NCI-H226 (cell line): ENCODE results near the gene EFNB1.
"Not testable (repeated sequence)": the region's sequence is repeated elsewhere in the genome, so short reads cannot be mapped to it uniquely, and the experiment has no call there.

Experiments
- DNase-seq: peaks from one replicate; pipeline ENCODE4 v3.0.0-alpha.2; 2015

Gene EFNB1

DNA sequence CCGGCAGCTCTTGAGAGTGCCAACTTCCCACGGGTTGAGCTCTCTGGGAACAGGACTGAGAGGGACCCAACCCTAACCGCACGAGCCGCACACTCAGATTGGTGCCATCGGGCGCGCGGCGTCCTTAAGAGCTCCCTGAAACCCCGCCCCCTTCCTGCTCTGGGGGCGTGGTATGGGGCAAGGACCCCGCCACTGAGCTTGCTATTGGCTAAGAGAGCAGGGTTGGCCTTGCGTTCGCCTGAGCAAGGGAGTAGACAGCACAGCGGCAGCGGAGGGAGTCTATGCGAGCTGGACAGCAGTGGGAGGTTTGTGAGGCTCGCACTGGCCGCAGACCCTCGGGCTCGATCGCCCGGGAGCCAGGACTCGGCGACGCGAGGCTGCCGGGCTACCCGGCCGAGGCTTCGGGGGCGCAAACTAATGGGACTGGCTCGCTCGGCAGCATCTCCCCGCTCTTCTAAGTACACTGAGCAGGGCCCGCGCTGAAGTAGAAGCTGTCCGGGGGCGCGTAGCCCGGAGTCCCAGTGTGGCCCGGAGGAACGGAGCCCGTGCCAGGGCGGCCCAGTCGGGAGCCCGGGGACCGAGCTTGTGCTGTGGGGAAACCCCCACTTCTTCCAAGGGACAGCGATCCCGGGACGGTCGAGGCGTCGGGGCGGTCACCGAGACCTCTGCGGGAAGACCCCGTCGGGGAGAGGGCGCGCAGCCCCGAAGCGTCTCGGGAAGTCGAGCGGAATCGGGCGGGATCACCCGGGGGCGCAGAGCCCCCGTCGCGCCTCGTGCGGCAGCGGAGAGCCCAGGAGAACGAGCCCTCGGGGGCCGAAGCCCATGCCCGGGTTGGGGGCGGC is at the start of gene EFNB1:
Gene EFNB1 (plus strand): TSS at position 282 of the 842 bp plus-strand sequence. CDS start 756 bp downstream, outside the sequence.
- DNase-seq, result peak; percentile 79

DNA sequence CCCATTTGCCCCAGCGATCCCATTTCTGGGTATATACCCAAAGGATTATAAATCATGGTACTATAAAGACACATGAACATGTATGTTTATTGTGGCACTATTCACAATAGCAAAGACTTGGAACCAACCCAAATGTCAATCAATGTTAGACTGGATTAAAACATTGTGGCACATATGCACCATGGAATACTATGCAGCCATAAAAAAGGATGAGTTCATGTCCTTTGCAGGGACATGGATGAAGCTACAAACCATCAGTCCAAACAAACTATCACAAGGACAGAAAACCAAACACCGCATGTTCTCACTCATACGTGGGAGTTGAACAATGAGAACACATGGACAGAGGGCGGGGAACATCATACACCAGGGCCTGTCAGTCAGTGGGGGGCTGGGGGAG is 47.5 kb upstream of the EFNB1 start:
- DNase-seq, result not testable (repeated sequence)

DNA sequence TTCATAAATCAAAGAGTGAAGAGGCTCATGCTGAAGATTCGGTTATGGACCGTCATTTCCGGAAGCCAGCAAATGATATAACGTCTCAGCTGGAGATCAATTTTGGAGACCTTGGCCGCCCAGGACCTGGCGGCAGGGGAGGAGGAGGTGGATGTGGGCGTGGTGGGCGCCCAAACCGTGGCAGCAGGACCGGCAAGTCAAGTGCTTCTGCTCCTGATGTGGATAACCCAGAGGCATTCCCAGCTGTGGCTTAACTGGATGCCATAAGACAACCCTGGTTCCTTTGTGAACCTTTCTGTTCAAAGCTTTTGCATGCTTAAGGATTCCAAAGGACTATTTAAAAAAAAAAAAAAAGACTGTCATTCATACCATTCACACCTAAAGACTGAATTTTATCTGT is 44.0 kb upstream of the EFNB1 start:
- DNase-seq, result no peak

DNA sequence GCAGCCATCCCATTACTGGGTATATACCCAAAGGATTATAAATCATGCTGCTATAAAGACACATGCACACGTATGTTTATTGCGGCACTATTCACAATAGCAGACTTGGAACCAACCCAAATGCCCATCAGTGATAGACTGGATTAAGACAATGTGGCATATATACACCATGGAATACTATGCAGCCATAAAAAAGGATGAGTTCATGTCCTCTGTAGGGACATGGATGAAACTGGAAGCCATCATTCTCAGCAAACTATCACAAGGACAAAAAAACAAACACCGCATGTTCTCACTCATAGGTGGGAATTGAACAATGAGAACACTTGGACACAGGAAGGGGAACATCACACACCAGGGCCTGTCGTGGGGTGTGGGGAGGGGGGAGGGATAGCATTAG is 42.2 kb upstream of the EFNB1 start:
- DNase-seq, result not testable (repeated sequence)

DNA sequence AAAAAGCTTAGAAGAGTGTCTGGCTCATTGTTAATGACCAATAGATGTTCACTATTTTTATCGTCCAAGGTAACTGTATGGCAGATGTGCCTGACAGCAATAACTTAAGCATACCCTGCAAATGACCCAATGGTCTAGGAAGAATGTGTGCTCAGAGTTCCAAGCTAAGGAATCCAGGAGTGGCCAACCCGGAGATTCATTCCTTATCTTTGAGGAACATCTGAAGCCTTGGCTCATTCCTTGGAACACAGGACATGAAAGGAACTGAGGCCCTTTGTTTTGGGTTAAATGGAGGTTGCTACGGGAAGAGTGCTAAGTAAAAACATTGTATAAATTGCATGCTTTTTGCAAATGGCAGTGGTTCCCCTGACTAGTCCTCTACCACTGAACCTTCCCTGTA is 38.9 kb upstream of the EFNB1 start:
- DNase-seq, result no peak

DNA sequence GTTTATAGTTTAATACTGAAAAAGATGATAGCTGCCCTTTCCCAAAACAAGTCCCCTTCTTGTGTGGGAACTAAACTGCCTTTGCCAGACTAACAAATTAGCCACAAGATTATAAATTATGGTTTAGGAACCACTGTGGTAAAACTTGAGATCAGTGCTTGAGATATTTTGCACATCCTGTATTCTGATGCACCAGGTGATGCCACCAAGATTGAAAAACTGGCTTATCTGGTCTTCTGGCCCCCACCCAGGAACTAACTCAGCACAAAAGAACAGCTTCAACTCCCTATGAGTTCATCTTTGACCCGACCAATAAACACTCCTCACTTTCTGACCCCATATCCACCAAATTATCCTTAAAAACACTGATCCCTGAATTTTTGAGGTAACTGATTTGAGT is 36.7 kb upstream of the EFNB1 start:
- DNase-seq, result no peak

DNA sequence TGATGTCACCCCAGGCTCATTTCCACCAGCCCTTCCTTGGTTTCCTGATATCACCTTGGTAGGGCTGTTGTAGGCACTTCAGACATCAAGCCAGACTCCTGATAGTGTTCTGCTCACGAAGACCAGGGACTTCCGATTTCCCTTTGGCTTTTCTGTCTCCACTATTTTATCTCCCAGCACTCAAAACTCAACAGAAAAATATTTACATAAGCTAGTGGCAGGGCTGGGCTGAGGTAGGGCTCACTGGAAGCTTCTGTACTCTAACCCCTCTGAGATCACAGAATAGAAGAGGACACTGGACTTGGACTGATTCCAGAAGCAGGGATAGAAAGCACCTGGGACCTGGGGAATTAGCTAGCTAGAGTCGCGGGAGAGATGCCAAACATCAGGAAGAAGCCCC is 34.4 kb upstream of the EFNB1 start:
- no peak for DNase-seq

DNA sequence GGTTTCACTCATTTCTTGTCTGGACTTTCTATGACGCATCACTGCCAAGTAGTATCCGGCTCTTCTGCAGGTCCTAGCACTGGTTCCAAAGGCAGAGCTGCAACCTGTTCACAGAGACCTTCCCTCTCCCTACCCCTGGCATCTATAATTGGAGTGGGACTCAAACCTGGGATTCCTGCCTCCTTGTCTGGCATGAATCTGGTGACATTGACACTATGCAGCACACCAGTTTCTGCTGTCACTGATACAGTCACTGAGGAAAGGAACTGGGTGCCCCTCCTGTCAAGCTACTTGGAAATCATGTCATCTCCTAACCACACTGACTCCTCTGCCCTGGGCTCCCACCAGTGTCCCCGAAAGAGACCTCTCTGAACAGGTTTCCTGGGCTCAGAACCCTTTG is 33.1 kb upstream of the EFNB1 start:
- no peak for DNase-seq

DNA sequence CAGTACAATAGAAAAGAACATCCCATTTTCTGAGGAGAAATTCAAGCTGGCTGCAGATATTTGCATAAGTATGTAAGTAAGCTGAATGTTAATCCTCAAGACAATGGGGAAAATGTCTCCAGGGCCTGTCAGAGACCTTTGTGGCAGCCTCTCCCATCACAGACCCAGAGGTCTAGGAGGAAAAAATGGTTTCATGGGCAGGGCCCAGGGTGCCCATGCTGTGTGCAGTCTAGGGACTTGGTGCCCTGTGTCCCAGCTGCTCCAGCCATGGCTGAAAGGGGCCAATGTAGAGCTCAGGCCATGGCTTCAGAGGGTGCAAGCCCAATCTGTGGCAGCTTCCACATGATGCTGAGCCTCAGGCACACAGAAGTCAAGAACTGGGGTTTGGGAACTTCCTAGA is 30.4 kb upstream of the EFNB1 start:
- DNase-seq, result not testable (repeated sequence)

DNA sequence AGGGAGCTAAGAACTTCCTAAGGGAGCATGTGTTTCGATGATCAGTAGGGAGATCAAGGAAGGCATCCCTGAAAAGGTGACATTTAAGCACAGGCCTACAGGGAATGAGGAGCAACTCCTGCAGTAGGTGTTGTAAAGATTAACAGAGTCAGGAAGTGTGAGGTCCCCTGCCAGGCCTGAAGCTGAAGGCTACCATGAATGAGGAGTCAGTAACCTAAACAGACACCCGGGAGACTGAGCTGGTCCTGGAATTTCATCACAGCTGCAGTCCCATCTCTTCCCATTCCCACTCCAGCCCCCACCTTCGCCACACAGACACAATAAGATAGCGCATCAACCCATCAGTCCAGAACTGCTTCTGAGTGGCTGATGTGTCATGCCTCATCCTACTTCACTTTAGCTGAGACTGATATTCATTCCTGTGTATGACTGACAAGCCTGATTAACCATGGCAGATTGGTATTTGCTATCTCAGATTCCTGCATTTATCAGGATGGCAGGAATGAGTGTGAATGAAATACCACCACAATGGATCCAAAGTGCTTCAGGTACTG is 27.0 kb upstream of the EFNB1 start:
- DNase-seq, result peak; percentile 26

DNA sequence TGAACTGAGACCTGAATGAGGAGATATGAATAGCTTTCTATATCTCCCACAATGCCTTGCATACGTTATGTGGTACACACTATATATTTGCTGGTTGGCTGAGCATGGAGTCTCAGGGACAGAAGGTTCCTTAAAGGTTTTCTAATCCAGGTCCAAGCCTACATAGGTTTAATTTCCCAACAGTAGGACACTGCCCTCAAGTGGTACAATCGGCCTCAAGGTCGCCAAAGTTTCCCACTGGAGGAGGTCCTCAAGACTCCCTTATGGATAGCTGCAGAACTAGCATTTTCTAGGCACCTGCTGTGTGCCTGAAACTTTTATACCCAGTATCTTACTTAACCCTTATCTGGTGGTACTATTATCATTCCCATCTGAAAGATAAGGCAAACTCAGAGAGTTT is 21.0 kb upstream of the EFNB1 start:
- DNase-seq, result no peak

DNA sequence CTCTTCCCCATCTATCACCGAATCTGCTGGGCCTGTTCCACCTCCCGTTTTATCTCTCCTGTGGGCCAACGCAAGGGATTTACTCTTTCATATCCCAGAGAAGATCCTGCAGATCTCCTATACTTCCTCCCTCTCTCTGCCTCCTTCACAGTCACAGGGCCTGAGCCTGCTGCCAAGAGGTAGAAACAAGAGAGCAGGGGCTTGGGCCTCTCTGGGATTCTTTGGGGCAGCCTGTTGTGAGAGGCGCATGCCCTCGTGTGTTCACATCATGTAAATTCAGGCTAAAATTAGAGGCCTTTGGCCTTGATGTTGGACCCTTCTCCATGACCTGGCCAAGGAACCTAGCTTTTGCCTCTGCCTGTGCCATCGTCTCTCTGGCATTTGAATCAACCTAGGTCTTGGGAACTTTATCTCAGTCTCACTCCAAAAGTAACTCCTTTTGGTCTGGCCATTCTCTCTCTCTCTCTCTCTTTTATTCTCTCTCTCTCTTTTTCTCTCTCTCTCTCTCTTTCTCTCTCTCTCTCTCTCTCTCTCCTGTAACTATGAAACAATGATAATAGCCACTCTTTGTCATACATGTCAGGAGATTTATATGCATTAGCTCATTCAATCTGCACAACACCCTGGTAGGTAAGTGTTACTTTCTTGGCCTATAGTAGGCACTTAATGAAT is 20.0 kb upstream of the EFNB1 start:
- no peak for DNase-seq

DNA sequence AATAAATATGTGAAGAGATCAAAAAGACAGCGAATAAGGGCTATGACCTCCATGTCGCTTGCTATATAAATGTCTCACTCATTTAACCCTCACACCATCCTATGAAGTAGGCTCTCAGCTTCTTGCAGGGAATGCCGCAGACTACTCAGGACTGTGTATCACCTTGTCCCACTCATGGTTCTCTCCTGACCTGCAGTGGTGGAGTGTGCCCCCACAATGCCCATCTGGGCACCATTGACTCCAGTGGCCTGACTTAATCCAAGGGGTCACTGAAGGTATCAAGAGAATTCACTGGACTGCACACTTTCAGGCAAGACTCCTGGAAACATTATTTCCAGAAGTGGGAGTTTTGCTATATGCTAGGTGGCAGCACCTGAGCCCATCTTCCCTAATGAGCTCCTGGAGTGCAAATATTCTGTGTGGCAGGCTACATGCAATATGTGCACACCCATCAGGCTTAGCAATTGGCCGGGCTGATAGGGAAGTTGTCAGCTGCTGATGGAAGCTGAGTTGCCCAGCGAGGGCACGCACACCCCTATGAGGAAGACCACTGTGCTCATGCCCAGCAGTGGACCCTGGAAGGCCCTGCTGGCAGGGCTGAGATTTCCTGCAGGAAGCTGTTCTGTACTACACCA is 8.2 kb upstream of the EFNB1 start:
- DNase-seq, result no peak

DNA sequence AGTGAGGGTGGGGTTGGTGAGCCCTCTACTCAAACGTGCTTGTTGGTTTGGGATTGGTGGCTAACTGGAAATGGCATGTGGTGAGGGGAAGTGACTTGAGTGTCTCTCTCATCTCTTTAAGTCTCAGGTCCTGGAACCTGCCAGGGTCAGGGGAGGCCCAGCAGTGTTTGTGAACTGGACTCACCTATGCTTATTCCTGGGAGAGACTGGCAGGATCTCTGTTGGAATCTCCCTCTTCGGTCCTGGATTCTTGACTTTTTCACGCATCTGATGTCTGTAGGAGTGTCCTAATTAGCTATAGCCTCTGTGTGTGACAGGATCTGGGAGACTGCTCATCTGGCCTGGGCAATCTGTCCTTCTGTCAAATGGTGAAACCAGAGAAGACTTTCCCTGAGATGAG is 7.2 kb upstream of the EFNB1 start:
- no peak for DNase-seq

DNA sequence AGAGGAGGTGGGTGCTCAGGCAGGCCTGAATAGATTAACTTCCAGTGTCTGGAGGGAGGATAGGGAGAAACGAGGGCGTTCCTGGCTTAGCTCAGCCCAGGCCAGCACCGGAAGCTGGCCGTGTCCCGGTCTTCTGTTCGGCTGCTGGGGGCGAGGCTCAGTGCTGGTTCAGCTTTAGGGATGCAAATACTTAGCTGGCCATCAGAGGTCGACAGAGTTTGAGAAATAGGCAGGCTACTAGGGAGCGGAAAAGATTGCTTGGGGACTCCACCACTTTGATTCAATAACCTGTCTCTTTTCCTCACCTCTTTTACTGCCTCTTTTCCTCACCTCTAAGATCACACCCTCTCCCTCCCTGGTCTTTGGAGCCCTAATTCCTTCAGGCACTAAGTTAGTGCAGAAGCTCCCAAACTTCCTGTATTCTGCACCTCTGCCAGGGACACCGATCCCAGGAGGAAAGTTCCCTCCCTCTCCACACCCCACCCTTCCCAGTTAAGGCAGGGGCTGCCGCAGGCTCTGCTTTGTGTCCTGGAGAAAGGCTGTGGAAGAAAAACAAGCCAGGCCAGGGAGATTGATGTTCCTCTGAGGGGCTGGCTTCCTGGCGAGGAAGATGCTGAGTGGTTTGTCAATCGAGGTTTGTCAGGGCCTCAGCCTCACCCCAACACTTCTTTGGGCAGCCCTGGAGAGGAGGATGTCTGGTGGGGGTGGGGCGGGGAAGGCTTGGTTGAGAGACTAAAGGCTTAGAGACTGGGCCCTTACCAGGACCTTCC is 6.0 kb upstream of the EFNB1 start:
- DNase-seq, result peak; percentile 52

DNA sequence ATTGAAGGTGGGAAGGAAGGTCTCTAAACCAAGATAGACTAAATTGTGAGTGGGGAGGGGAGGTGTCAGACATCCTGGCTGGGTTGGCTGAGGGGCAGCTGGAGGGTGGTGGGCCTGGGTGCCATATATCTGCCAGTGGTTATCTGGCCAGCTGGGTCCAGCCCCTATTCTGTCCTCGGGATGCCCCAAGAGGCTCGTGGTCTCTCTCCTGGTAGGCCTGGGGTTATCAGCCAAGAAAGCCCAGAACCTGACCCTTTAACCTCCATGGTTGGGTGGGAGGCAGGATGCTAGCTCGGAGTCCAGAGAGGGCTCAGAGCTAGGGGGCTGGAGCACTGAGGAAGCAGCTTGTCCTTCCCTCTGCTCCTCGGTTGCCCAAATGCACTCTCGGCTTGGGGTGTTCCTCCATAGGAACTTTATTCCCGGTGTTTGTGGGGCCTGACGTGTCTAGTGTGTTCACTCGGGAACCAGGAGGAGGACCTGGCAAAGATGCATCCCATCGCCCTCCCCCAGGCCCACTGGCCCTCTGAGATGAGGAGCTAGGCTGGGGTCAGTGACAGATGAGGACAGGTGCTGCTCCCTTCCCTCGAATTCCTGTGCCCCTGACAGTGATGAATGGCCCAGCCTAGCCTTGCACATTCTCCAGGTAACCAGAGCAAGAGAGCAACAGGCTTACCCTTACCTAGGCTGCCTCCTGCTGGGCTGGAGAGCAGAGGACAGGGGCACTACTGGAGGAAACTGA is 5.2 kb upstream of the EFNB1 start:
- DNase-seq, result no peak

DNA sequence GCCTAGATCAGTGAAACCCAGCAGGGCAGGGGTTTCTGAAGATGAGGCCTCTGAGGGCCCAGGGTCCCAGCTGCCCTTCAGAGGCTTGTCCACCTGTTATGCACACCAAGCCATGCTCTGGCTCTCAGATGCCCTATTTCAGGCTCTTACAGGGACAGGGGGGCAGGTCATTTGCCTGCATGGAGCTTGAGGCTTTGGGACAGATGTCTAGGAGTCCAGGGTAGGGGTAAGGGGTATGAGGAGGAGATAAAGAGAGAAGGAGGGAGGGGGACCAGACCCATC is 4.7 kb upstream of the EFNB1 start:
- DNase-seq, result no peak

DNA sequence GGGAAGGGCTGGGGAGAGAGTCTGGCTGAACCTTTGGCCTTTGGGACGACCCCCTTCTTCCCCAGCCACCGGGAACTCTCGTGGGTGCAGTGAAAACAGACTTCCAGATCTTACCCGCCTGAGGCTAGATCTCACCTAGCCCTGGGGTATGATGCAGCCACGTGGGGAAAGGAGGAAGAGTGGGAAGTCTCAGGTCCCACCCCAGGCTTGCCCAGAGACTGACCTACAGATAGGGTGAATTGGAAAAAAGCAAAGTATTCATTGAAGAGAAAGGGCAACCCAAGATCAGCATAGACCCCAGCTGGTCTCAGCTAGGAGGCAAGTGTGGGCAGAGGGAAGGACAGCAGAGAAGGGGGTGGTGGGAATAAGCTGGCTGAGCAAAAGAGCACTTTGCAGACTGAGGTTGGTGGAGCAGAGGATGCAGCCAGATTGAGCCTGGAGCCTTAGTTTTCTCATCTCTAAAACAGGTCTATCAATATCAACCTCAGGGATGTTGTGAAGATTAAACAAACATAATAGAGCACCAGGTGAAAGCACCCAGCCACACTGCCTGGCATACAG is 4.2 kb upstream of the EFNB1 start:
- DNase-seq, result no peak

DNA sequence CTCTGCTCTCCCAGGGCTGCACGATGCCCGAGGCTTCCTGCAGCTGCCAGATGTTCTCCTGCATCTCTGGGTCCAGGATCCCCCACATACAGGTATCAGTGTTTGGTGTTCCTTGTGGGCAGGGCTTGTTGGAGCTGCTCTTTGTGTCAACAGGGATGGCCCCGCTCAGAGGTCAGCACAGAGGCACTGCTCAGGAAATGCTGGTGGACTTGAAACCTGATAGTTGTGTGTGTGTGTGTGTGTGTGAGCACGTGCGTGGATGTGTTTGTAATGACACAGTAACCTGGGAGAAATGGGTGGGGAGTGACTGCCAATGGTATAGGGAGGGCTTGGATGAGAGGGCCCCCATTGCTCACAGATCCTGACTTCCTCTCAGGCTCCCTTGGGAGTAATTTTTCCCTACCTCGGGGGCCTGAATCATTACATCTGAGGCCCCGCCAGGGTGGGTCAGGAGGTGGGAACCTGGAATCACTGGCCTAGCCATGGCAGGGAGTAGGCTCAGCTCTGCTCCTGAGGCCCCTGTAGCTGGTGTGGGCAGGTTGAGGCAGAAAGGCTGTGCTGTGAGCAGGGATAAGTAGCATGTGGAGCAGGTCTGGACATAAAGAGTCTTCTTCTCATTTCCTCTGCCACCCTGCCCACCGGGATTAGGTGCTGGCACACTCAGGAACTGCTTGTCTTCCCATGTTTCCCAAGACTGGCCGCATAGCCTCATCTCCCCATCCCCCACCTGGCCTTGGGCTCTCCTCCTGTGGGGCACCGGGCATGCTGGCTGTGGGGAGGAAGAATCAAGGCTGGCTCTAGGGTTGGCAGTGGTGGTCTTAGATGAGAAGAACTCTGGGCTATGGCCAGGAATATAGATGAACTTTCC is 2.5 kb upstream of the EFNB1 start:
- no peak for DNase-seq

DNA sequence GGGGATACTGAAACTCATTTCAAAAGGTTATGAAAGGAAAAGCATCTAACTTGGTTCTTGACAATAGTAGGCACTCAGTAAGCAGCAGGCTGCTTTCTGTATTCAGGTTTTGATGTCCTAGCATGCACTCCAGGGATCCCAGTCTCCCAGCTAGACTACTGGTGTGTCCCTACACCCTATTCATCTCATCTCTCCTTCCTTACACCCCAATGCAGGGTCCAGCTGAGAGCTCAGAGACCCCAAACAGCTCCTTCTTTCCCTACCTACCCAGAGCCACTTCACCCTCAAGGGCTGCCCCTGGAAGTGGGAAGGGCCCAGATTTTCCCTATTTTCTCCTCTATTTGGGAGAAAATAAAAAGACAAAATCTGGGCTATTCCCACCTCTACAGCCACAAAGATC is 1.6 kb upstream of the EFNB1 start:
- no peak for DNase-seq
